Muscle of leg (tissue), 11 donors: Measurements from ENCODE around the gene KRT37. TPM values are rescaled to one million over a fixed set of nuclear protein-coding genes. Genes with fewer than 3 reads are reported as not detected.

Source experiments
- DNase-seq: peaks from one replicate; pipeline ENCODE4 v3.0.0; 2013
- H3K27ac ChIP-seq: one replicate; pipeline ENCODE4 v1.5.1; 2013; ENCODE audit warnings: mild to moderate bottlenecking, low read length, control low read depth
- H3K27me3 ChIP-seq: one replicate; pipeline ENCODE4 v1.6.1; 2013; ENCODE audit warnings: low read length; ENCODE audit not compliant: control insufficient read depth, insufficient read depth
- H3K36me3 ChIP-seq: one replicate; pipeline ENCODE4 v1.6.1; 2013; ENCODE audit warnings: low read length; ENCODE audit not compliant: control insufficient read depth, insufficient read depth
- H3K4me1 ChIP-seq: one replicate; pipeline ENCODE4 v1.6.1; 2013; ENCODE audit warnings: low read length; ENCODE audit not compliant: control insufficient read depth, insufficient read depth
- H3K4me3 ChIP-seq: one replicate; pipeline ENCODE4 v1.5.1; 2013; ENCODE audit warnings: low read length, control low read depth
- H3K9me3 ChIP-seq: replicated peaks from 2 replicates; pipeline ENCODE4 v1.6.1; 2013; ENCODE audit warnings: low read depth, low read length; ENCODE audit not compliant: control insufficient read depth
- WGBS: methylation state at CpG from one replicate; pipeline ENCODE4 v1.1.5; 2013; ENCODE audit warnings: missing lambda C conversion rate; ENCODE audit not compliant: insufficient coverage; 5-methylcytosine and 5-hydroxymethylcytosine counted together
- polyA plus RNA-seq, 8 donors: library from polyadenylated mRNA; unstranded; fragments of 120-200 nt; gene quantifications; one replicate each; pipeline versions ENCODE4 v1.2.1 to v1.2.3, GENCODE V29; 2013; ENCODE audit warnings: inconsistent platforms in 1 of 8, low replicate concordance in 1 of 8; ENCODE audit not compliant: insufficient read length in 8 of 8, insufficient read depth in 1 of 8
- total RNA-seq: library from RNA; stranded (reverse); fragments of 120-200 nt; gene quantifications from one replicate; pipeline ENCODE4 v1.2.4, GENCODE V29; 2013

Gene KRT37
- total and polyA plus RNA-seq, 9 donors = not detected

GRCh38 chr17:41421116-41421515, 3.3 kb downstream of the KRT37 start:
- WGBS = 73% methylated on average over 9 of the region's 9 CpGs

GRCh38 chr17:41420134-41420533, 4.3 kb downstream of the KRT37 start:
- no peak for DNase-seq
- WGBS = no CpG with 5 or more reads among the region's 4 CpGs

More at GRCh38 chr17:41421116-41421515, 3.3 kb downstream of the KRT37 start:
- H3K27me3 ChIP-seq = peaks cover 5% of the 10 kb centered on the region
- no peak for DNase-seq
- H3K4me1 ChIP-seq = peaks cover 7% of the 10 kb centered on the region
- no peak overlapping the region for H3K4me3 ChIP-seq
- H3K27ac ChIP-seq = no peak overlapping the region
- no peaks in the 10 kb centered on the region for H3K9me3 ChIP-seq
- no peaks in the 10 kb centered on the region for H3K36me3 ChIP-seq

GRCh38 chr17:41419716-41420115, 4.7 kb downstream of the KRT37 start:
- H3K9me3 ChIP-seq = no peaks in the 10 kb centered on the region
- WGBS = 93% methylated on average over 3 of the region's 4 CpGs
- DNase-seq = no peak
- H3K27me3 ChIP-seq = peaks cover 5% of the 10 kb centered on the region
- no peaks in the 10 kb centered on the region for H3K36me3 ChIP-seq
- H3K27ac ChIP-seq = no peak overlapping the region
- H3K4me1 ChIP-seq = peaks cover 7% of the 10 kb centered on the region
- no peak overlapping the region for H3K4me3 ChIP-seq

More at GRCh38 chr17:41420134-41420533, 4.3 kb downstream of the KRT37 start:
- H3K4me1 ChIP-seq = peaks cover 7% of the 10 kb centered on the region
- no peaks in the 10 kb centered on the region for H3K9me3 ChIP-seq
- no peak overlapping the region for H3K4me3 ChIP-seq
- no peak overlapping the region for H3K27ac ChIP-seq
- no peaks in the 10 kb centered on the region for H3K36me3 ChIP-seq
- H3K27me3 ChIP-seq = peaks cover 5% of the 10 kb centered on the region

GRCh38 chr17:41418116-41418860, 6.1 kb downstream of the KRT37 start:
- Histone ChIP-seq H3K4me1 (peaks cover 7% of the 10 kb centered on the region), H3K36me3 (no peaks in the 10 kb centered on the region), H3K9me3 (no peaks in the 10 kb centered on the region), H3K4me3 (no peak overlapping the region), H3K27me3 (peaks cover 2% of the 10 kb centered on the region), H3K27ac (no peak overlapping the region)
- DNase-seq = no peak
- 83% methylated on average over 5 of the region's 7 CpGs for WGBS

- 18% methylated on average over 1 of the region's 4 CpGs for WGBS
- H3K9me3 ChIP-seq = no peaks in the 10 kb centered on the region
- no peaks in the 10 kb centered on the region for H3K27me3 ChIP-seq
- H3K4me3 ChIP-seq = no peak overlapping the region
- no peaks in the 10 kb centered on the region for H3K36me3 ChIP-seq
- H3K27ac ChIP-seq = no peak overlapping the region
- peaks cover 7% of the 10 kb centered on the region for H3K4me1 ChIP-seq
- DNase-seq = no peak
Observed at GRCh38 chr17:41417576-41418015, 6.8 kb downstream of the KRT37 start.

GRCh38 chr17:41417127-41417526, 7.3 kb downstream of the KRT37 start:
- WGBS = 88% methylated on average over 5 of the region's 6 CpGs
- Histone ChIP-seq H3K4me3 (no peak overlapping the region), H3K27ac (no peak overlapping the region), H3K9me3 (no peaks in the 10 kb centered on the region), H3K4me1 (peaks cover 7% of the 10 kb centered on the region), H3K36me3 (no peaks in the 10 kb centered on the region), H3K27me3 (no peaks in the 10 kb centered on the region)
- no peak for DNase-seq

- WGBS = no CpG with 5 or more reads among the region's 5 CpGs
- H3K9me3 ChIP-seq = no peaks in the 10 kb centered on the region
- H3K36me3 ChIP-seq = no peaks in the 10 kb centered on the region
- peak overlapping the region; percentile 22 for H3K27ac ChIP-seq
- peaks cover 7% of the 10 kb centered on the region for H3K4me1 ChIP-seq
- peak; percentile 22 for DNase-seq
- H3K4me3 ChIP-seq = no peak overlapping the region
- no peaks in the 10 kb centered on the region for H3K27me3 ChIP-seq
Observed at GRCh38 chr17:41416479-41416878, 7.9 kb downstream of the KRT37 start.

GRCh38 chr17:41415833-41416335, 8.5 kb downstream of the KRT37 start:
- Histone ChIP-seq H3K27ac (peak overlapping the region; percentile 22), H3K4me3 (no peak overlapping the region), H3K36me3 (no peaks in the 10 kb centered on the region), H3K27me3 (no peaks in the 10 kb centered on the region), H3K4me1 (peaks cover 7% of the 10 kb centered on the region), H3K9me3 (no peaks in the 10 kb centered on the region)
- WGBS = 100% methylated on average over 1 of the region's 3 CpGs
- peak; percentile 9 for DNase-seq

GRCh38 chr17:41415411-41415810, 9.0 kb downstream of the KRT37 start:
- H3K9me3 ChIP-seq = no peaks in the 10 kb centered on the region
- no peaks in the 10 kb centered on the region for H3K27me3 ChIP-seq
- no peak for DNase-seq
- no peaks in the 10 kb centered on the region for H3K36me3 ChIP-seq
- H3K4me3 ChIP-seq = no peak overlapping the region
- WGBS = 89% methylated on average over 1 of the region's 4 CpGs
- H3K27ac ChIP-seq = no peak overlapping the region
- peaks cover 7% of the 10 kb centered on the region for H3K4me1 ChIP-seq

GRCh38 chr17:41413982-41414381, 10.4 kb downstream of the KRT37 start:
- Histone ChIP-seq H3K36me3 (no peaks in the 10 kb centered on the region), H3K4me3 (no peak overlapping the region), H3K27ac (no peak overlapping the region), H3K27me3 (no peaks in the 10 kb centered on the region), H3K9me3 (no peaks in the 10 kb centered on the region), H3K4me1 (peaks cover 7% of the 10 kb centered on the region)
- no peak for DNase-seq
- WGBS = no CpG with 5 or more reads among the region's 2 CpGs
